HG03196 (cell line): ENCODE measurements around the gene REXO1.

Experiments used
- ATAC-seq: cut with Tn5 transposase; IDR thresholded peaks from one replicate; pipeline ENCODE4 v1.9.1; 2021; ENCODE audit not compliant: unreplicated experiment

The REXO1 gene

DNA sequence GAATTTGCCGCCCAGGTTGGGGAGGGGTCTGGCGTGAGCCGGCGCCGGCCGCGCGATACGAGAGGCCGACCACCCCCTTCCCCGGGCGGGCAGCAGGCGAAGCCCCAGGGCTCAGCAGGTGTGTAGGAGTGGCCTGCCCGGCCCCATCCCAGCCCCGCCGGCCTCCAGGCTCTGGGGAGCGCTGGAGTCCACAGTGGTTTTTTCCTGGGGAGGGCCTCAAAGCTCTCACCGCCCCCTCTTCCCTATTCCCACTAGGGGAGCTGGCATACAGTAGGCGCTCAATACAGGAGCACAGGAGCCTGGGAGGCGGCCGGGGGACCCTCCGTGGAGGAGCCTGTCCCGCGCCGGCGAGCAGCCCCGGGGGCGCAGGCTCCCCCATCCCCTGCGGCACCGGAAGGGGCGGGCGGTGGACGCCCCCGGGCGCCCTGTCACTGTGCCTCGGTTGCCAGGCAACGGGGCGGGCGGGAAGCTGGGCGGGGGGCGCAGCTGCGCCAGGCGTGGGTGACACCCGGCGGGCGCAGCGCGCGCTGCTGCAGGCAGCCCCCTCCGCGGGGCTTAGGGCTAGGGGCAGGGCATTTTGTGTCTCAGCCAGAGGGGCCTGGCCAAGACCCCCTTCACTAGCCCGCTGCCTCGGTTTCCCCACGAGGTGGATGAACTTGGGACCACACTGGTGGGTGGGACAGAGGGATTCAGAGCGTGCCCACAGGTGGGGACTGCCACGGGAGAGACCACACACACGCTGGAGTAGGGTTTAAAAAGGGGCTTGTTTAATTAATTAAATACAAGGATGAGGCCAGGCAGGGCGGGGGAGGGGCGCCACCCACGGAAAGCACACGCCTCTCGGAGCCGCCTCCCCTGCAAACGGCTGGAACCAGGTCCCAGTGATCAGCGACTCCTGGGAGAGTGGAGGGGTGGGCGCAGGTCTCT, 3.6 kb upstream of the REXO1 start:
- no peak for ATAC-seq

DNA sequence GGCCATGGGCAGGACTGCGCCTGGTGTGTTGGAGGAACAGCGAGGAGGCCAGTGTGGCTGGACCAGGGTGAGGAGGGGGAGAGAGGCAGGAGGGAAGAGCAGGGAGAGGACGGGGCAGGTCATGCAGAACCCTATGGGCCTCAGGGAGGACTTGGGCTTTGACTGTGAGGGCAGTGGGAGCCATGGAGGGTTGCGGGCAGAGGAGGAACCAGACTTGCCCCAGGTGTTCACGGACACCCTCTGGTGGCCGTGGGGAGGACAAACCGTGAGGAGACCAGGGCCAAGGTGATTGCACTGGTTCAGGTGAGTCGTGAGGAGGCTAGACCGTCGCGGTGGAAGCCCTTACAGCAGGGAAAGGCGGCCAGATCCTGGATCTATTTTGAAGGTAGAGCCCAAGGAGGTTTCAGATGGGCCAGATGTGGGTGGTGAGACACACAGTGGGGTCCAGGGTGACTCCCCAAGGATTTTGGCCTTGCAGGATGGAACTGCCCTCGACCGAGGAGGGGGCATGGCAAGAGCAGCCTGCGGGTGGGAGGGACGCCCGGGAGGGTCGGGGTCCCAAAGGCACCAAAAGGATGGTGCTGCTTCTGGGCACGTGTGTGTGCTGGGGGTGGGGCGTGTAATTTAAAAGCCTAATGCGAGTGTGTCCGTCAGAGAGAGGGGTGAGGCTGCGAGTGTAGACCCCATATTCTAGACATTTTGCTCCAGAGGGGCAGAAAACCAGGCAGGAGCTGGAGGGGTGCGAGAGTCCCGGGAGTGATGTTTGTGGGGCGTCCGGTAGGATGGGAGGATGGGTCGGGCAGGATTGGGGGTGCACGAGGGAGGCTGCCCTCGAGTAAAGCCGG, 2.7 kb upstream of the REXO1 start:
- no peak for ATAC-seq

DNA sequence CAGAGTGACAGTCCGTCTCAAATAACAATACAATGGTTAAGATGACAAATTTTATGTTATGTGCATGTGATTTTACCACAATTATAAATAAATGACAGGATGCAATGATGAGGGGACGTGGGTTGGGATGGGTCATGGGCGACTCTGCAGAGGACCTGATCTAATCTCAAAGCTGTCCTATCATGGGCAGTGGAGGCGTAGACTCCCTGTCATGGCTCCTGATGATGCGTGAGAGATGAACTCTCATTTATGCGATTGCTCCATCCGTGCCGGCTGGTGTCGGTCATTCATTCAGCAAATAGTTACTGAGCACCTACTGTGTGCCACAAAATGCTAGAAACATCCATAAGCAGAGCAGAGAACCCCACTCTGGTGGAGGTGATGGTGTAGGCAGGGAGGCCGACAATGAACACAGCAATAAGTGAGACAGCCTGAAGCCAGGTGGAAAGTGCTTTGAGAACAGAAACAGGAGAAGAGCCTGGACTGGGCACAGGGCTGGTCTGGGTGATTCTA, 1.7 kb upstream of the REXO1 start:
- no peak for ATAC-seq

DNA sequence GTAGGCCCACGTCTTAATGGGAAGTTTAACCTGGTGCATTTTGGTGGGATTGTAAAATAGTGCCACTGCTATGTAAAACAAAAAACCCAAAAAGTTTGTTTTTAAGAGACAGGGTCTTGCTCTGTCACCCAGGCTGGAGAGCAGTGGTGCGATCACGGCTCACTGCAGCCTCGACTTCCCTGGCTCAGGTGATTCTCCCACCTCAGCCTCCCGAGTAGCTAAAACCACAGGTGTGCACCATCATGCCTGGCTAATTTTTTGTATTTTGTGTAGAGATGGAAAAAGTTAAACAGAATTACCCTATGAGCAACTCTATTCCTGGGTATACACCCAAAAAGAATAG, 820 bp upstream of the REXO1 start:
- ATAC-seq: no peak

DNA sequence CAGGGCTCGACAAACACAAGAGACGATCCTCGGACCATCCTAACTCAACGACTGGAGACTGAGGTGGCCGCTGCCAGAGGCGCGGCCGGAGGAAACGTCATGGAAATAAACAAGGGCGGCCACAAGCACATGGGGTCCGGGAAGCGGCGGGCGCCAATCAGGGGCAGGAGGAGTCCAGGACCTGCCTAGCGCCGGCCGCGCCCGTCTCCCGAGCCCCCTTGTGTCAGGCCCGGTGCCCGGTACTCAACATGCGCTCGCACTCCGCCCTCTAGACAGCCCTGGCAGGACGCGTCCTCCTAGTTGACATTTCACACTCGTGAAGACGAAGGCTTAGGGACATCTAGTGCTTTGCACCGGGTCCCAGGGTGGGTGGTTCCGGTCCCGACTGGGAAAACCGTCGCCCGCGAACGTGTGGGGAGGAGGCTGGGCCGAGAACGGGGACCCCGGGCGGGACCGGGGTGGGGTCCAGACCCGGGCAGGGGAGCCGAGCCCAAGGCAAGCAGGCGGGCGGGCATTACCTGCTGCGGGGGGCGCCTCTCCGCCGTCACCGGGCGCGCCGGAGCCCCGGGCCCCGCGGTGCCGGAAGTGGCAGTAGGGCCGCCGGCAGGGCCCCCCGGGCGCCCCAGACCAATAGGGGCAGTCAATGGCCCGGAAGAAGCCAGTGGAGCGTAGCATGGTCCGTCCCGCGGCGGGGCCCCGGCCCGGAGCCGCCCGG, 442 bp downstream of the REXO1 start:
- ATAC-seq: peak; percentile 13

DNA sequence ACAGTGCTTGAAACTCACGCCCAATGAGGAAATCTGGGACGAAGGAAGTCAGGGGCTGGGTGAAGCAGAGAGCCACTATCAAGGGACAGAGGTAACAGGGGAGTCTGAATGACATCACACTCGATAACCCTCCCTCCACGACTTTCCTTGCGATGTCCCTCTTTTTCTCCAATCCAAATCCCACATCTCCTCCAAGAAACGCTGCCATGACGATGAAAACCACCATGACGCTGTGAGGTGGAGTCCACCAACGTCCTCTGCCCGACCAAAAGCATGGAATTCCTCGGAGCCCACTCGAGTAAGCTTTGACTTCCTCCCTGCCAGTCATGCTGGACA, 967 bp downstream of the REXO1 start:
- no peak for ATAC-seq

DNA sequence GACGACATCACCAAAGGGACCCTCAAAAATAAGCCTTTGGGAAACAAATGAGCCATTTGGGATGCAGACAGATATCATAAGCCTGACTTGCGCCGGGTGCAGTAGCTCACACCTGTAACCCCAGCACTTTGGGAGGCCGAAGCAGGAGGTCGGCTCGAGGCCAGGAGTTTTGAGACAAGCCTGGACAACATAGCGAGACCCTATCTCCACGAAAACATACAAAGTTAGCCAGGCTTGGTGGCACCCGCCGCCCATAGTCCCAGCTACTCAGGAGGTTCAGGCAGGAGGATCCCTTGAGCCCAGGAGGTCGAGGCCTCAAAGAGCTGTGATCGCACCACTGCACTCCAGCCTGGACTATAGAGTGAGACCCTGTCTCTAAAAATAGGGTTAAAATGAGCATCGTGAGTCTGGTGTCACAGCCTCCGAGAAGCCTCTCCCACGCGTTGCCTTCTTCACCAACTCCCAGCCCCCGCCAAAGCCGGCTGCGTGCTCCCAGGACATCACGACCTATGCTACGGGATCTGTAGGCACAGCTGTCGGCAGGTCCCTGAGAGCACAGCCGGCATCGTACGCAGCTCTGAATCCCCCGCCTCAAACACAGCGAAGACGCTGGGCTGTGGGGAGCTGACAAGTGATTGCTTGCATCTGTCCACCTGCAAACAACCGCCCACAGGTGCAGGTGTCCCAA, 1.6 kb downstream of the REXO1 start:
- no peak for ATAC-seq

DNA sequence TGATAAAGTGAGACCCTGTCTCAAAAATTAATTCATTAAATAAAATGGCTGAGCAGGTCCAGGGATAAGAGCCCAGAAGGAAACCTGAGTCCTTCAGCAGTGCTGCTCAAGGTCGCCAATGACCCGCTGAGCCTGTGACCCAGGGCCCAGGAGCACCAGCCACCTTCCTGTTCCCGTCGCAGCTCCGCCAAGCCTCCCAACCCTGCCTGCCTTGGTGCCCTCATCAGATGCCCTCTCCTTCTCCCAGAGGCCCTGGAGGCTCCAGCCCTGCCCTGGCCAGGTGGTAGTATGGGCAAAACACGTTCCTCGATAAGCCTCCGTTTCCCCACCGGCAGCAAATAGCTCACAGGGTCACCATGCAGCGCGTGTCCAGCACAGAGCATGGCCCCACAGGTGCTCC, 2.6 kb downstream of the REXO1 start:
- ATAC-seq: no peak

DNA sequence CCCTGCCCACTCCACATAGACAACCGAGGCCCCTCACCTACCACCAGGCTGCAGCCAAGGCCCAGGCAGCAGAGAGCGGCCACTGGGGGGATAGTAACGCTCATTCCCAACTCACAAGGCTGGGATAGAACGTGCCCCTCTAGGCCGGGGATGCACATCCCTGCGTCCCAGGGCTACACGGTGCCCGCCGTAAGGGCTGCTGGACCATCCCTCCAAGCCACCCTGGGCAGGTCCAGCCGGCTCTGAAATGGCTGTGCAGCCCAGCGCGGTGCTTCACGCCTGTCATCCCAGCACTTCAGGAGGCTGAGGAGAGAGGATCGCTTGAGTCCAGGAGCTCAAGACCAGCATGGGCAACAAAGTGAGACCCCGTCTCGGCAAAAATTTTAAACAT, 3.2 kb downstream of the REXO1 start:
- no peak for ATAC-seq

GRCh38 chr19:1844513-1845124, 3.7 kb downstream of the REXO1 start:
- no peak for ATAC-seq

- ATAC-seq: no peak
These were observed 4.5 kb downstream of the REXO1 start for GRCh38 chr19:1843646-1844394.

- no peak for ATAC-seq
These were observed 5.2 kb downstream of the REXO1 start for GRCh38 chr19:1843116-1843515.

DNA sequence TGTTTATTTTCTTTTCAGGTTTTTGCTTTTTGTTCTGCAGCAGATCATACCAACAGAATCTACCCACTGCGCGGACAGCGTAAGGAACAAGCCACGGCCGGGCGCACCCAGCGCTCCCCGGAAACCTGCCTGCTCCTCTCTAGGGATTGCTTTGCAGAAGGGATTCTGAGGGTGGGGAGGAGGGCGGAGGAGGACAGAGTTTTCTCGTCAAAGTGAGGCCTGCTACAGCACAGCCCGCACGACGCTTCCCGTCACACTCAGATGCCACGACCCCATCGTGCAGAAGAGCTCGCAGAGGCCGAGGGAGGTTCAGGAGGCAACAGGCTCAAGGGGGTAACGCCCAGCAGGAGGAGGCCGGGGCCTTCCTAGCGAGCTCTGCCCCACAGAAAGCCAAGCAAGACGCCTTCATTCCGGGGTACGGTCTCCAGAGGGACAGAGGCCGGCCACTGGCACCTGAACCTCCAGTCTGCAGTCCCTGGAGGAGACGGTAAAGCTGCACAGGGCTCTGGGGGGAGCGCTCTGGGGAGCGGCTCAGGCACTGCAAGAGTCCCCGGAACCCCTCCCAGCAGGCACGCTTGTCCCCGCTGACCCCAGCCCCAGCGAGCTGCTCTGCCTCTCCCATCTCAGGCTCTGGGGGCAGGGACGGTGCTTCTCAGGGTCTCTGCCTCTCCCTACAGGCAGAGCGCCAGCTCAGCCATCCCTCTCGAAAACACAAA, 6.9 kb downstream of the REXO1 start:
- no peak for ATAC-seq

GRCh38 chr19:1840541-1841115, 7.7 kb downstream of the REXO1 start:
- no peak for ATAC-seq

DNA sequence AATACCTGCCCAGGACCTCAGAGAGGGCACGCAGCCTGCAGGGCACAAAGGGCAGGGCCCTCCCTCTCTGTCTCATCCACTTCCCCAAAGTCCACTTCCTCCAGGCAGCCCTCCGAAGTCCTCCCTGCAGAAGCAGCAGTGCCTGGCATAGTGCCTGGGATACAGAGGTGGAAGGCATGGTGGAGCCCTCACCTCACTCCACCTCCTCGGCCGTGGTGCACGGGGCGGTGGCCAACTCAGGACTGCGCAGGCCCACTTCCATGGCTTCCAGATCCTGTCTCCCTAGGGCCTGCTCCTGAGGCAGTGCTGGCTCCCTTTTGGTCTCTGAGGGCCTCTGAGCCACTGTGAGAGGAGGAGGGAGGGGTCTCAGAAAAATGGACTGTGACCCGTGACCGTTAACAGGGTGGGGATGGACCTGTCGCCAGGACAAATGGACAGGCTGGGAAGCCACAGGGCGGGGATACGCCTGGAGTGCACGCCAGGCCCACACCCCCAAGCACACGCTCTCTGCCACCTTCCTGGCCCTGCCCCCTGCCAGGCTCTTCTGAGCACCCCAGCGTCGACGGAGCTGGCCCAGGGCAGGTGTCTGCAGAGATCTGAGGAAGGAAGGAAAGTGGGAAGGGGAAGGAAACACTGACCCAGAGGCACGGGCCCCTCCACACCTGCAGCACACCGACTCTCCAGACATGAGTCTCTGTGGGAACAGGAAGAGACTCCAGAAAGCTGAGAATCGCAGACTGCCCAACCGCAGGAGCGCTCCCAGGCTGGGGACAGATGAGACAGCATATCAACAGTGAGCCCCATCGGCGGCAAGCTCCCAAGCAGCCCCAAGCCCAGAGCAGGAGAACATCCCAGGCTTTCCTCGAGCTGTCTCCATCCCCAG, 8.4 kb downstream of the REXO1 start:
- no peak for ATAC-seq

DNA sequence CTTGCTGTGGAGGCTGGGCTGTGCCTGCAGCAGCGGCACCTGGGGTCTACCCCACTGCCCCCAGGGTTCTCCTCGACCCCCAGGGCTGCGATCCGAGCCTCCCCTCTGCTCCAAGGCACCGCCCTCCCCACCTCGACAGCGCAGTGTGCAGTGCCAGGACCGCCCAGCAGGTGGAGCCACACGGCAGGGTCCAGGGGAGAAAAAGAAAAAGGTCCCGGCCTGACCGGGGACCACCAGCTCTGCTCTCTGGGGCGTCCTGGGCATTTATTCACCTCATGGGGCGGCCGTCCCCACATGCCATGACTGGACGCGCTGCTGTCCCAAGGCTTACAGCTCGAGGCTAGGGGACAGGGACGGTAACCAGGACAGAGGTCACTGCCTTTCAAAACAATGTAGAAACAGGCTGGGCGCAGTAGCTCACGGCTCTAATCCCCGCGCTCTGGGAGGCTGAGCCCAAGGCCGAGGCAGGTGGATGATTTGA, 10.6 kb downstream of the REXO1 start:
- no peak for ATAC-seq

DNA sequence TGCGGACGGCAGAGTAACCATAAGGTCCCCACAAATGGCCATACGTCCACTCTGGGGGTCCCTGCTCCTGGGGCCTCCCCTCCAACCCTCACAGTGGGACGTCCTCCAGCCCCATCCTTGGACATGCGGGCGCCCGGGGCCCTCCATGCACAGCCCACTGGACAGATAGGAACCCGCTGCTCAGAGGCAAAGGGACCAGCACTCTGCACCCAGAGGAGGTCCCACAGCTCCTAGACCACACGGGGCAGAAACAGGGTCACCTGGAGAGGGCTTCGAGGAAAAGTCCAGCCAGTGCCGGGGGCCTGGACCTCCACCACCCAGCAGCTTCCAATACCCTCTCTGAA, 11.1 kb downstream of the REXO1 start:
- no peak for ATAC-seq
